HG03521 (cell line): ENCODE data around the gene SLC6A6.

Source experiments
- ATAC-seq: cut with Tn5 transposase; IDR thresholded peaks from one replicate; pipeline ENCODE4 v1.9.1; 2021; ENCODE audit warnings: mild to moderate bottlenecking, moderate library complexity; ENCODE audit not compliant: unreplicated experiment

Gene SLC6A6

DNA sequence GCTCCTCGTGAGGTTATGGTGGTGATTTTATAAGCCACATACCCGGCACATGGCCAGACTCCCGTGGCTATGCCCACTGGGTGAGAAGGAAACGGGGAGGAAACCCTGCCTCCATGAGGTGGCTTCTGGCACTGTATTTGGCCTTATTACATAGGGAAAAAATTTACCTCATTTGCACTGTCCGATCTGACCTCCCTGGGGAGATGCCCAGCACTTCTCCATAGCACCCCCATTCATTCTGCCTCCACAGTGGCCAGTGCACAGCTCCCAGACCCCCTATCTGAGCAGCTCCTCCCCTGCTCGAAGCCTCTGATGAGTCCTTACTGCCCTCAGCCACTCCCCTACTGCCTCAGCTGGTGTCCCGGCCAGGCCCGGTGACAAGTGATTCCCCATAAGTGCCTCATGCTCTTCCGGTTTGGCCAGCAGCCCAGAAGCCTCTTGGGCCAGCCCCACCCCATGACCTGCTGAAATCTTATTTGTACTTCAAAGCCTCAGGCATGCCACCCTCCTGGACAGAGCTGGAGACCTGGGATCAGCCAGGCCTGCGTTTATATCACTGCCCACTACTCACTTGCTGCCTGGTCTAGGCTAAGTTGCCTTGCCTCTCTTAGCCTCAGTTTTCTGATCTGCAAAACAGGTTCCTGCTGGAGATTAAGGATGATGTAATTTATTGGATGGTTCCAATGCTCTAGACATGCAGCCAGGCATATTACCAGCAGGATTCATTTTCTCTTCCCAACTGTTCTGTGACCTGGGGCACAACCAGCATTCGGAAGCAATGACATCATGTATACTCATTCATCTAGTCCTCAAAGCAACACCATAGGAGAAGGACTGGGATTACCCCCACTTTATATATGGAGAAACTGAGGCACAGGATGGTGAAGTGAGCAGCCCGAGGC, 30.6 kb upstream of the SLC6A6 start:
- no peak for ATAC-seq

DNA sequence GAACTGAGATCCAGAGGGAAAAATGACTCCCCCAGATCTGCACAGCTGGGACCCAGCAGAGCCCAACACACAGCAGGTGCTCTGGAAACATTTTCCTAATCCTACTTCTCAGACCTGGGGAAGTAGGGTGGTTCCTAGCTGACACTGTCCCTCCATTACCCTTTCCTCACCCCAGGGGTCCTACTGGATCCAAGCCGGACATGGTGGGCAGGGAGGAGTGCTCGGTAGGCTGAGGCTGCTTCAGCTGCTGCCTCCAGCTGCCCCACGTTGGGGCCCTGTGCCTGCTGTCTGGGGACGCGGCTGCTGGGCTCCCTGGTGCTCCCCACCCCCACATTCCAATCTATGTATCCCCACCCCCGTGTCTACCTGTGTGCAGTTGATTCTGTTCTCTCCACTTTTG, 29.8 kb upstream of the SLC6A6 start:
- no peak for ATAC-seq

DNA sequence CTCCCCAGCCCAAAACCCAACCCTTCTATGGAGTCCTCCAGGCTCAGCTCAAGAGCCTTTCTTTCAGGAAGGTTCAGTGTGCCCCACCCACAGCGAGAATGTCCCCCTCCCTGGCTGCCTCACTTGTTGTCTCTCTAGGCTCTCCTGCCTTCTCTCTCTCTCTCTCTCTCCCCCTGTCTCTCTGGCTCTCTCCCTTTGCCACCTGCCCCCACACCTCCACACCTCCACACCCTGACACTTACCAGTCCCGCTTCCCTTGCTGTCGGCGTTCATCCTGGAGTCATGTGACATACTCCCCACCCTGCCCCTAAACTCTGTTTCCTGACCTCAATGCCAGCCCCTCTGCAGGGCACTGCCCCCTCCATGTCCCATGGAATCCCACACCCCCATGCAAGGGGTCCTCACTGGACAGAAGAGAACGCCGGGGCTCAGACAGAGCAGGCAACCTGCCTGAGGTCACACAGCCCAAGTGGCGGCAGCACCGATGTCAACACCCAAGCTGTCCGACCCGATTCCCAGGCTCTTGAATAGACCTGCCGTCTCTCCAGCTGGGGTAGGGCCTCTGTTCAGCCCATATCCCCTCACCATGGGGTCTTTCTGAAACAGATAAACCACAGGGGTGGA, 28.5 kb upstream of the SLC6A6 start:
- ATAC-seq = no peak

DNA sequence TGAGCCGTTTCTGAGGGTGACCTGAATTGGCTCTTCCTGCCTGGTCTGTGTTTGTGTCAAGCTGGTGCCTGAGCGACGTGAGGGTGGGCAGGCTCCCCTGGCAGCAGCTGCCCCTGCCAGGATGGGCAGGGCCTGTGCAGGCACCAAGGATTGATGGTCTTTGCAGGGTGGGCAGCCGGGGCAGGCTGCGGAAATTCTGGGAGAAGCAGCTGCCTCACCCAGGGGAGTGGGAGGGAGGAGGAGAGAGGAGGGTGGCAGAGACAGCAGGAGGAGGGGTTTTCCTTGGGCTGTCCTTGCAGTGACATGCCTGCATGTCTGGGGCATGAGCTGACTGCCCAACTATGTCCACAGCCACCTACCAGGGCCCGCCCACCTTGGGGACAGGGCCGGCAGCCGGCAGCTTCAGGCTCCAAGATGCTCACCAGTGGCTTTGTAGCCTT, 27.9 kb upstream of the SLC6A6 start:
- no peak for ATAC-seq

DNA sequence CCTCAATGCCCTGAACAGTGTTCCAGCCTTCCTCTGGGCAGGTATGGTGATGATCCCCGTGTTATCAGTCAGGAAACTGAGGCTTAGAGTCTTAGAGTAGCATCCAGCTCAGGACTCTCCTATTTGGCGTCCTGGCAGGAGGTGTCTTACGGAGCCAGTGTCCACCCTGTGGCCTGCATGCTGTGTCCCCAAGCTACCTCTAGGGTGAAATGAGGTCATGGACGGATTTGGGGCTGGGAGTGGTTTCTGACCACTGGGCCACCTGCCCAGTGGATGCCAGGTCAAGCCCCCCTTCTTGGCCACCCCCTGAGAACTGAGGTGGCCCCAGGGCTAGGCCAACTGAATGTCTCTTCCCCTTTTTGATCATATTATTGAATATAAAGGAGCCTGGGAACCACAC, 27.2 kb upstream of the SLC6A6 start:
- ATAC-seq = no peak

DNA sequence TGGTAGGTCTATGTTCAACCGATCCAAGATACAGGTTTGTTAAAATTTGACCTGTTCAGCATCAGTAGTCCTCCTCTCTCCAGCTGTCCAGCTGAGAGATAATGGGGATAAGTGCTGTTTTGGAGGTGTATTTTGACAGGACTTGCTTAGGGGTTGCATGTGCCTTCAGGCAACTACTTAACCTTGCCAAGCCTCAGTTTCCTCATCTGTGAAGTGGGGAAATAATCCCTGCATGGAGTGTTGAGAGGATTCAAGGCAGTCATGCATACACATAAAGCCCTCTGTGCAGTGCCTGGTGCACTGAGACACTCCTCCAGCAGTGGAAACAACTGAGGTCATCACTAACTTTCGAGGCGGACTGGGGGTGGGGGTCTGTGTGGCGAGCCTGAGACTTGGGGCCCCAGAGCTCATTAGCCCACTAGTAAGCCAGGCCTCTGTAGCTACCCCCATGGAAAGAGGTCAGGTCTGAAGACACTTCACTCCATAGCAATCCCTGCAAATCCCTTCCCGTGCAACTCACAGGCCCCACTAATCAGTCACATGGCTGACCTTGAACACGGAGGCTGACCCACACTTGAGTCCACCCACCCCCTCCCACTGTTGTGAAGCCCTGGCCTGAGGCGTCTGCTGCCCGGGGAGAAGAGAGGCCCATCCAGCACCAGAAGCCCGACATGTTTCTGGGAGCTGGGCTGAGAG, 25.9 kb upstream of the SLC6A6 start:
- ATAC-seq = no peak

GRCh38 chr3:14377044-14377837, 25.2 kb upstream of the SLC6A6 start:
- ATAC-seq = no peak

DNA sequence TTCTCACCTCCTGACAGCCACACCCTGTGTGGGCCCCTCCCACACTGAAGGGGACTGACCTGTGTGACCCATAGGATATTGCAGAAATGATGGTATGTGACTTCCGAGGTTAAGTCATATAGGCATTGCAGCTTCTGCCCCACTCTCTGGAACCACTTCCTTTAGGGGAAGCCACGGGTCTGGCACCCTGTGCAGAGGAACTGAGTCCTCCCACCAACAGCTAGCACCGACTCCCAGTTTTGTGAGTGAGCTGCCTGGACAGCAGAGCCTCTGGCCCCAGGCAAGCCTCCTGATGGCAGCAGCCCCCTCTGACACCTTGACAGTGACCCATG, 24.6 kb upstream of the SLC6A6 start:
- ATAC-seq = no peak

- no peak for ATAC-seq
Measured at GRCh38 chr3:14378415-14378814, 24.0 kb upstream of the SLC6A6 start.

DNA sequence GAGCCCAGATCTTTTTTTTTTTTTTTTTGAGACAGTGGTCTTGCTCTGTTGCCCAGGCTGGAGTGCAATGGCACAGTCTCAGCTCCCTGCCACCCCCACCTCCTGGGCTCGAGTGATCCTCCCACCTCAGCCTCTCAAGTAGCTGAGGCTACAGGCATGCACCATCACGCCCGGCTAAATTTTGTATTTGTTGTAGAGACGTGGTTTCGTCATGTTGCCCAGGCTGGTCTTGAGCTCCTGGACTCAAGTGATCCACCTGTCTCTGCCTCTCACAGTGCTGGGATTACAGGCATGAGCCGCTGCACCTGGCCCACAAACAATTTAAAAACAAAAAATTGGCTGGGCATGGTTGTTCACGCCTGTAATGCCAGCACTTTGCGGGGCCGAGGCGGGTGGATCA, 22.6 kb upstream of the SLC6A6 start:
- ATAC-seq = no peak

GRCh38 chr3:14386254-14386653, 16.2 kb upstream of the SLC6A6 start:
- no peak for ATAC-seq

DNA sequence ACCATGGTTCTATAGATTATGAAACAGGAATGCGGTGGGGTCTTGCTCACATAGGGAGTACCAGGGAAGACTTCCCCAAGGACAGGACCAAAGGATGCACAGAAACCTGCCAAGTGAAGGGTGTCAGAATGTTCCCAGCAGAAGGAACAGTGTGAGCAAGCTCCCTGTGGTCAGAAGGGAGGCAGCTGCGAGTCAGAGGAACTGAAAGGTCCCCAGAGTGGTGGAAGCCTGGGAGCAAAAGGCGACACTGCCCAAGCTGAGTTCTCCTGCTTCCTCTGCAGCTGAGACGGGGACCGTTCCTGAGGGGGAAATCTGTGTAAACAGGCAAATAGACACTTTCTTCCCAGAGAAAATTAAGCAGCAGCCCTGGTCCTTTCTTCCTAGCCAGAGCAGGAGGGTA, 14.2 kb upstream of the SLC6A6 start:
- ATAC-seq = no peak

GRCh38 chr3:14389166-14389606, 13.2 kb upstream of the SLC6A6 start:
- no peak for ATAC-seq

- ATAC-seq = no peak
Measured at GRCh38 chr3:14389716-14390115, 12.7 kb upstream of the SLC6A6 start.

DNA sequence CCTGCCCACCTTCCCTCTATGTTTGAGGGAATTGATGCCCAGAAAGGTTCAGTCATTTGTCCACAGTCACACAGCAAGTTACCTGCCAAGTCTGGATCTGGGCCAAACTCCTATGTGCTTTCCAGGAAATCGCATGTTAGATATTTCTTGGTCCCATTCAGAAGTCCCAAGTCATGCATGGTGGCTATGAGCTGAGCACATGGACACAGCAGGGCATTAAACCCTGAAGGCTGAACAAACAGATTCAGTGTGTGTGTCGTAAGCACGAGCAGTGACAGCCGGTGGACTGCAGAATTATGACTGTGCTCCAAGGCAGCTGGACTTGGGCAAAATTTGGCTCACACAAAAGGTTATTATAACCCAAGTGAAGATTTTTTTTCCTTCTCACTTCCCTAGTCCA, 11.4 kb upstream of the SLC6A6 start:
- ATAC-seq = no peak

- no peak for ATAC-seq
Measured at GRCh38 chr3:14392231-14392630, 10.2 kb upstream of the SLC6A6 start.

- ATAC-seq = no peak
Measured at GRCh38 chr3:14392803-14393319, 9.5 kb upstream of the SLC6A6 start.

DNA sequence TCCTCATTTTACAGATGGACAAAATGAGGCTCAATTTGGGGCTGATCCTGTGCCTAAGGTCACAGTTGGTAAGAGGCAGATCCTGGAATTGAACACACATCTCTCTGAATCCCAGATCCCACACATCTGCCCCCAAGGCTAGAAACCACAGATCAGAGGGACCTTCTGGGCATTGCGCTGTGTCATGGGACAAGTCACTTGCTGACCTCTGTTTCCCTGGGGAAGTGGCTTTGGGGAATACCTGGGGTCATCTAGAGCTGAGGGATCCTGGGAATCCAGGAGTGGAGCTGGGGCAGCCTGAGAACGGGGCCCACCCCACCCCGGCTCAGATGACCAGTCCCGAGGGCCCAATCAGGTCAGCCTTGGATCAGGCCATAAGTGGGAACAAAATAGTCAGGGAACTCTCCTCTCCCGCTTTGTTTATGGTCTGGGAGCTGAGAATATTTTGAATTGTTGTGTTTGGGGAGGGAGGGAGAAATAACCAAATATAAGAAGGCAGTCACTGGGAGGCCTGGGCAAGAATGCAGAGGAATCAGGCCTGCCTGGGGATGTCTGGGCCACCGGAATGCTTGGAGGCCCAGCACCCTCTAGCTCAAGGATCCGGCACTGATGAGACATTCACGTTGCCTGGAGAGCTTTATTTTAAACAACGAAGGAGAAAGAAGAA, 8.8 kb upstream of the SLC6A6 start:
- ATAC-seq = no peak

DNA sequence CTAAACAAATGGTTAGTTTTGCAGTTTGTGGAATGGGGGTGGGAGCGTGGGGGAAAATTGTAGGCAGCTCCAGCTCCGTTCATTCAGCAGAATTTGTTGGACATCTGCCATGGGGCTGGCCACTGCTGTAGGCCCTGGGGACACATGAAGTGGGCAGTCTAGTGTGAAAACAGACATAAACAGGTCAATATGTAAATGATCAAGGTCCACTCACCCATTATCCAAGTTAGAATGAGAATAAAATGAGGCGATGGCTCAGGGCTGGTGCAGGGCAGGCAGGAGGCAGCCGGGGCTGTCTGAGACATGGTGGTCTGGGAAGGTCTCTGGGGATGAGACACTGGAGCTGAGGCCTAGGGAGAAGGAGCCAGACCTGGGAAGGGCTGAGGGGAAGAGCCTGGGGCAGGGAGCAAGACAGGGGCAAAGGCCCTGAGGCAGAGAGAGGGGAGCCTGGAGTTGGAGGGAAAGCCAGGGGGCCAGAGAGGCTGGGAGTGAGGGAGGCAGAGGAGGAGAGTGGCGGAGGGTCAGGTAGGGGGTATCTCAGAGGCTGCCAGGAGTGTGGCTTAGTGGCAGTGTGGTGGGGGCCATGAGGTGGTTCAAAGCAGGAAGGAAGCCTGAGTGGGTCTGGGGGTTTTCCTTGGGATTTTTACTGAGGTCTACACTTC, 6.2 kb upstream of the SLC6A6 start:
- ATAC-seq = no peak

DNA sequence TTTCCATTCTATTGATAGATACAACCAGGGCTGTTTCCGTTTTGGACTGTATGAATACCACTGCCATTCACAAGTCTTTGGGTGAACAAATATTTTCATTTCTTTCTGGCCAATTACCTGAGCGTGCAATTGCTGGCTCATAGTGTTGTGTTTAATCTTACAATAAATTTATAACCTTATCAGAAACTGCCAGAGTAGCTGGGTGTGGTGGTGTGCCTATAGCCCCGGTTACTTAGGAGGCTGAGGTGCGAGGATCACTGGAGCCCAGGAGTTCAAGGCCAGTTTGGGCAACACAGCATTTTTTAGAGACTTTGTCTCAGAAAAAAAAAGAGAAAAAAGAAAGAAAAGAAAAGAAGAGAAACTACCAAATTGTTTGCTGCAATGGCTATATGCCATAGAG, 5.4 kb upstream of the SLC6A6 start:
- ATAC-seq = no peak
